GM18867 (cell line): ENCODE data around the gene CCAR1.
A peak's percentile ranks its signal among the peaks of the same experiment; 100 is the strongest.
"Not testable (repeated sequence)": the region's sequence is repeated elsewhere in the genome, so short reads cannot be mapped to it uniquely, and the experiment has no call there.

ENCODE experiments used
- ATAC-seq: cut with Tn5 transposase; IDR thresholded peaks from one replicate; pipeline ENCODE4 v1.9.1; 2021; ENCODE audit warnings: mild to moderate bottlenecking, moderate library complexity; ENCODE audit not compliant: unreplicated experiment

CCAR1 gene

GRCh38 chr10:68827592-68827959 lies 106.5 kb downstream of the CCAR1 start:
- peak; percentile 47 for ATAC-seq

- ATAC-seq, result peak; percentile 37
Observed at GRCh38 chr10:68828083-68828601, 107.1 kb downstream of the CCAR1 start.

GRCh38 chr10:68828833-68829232 lies 107.8 kb downstream of the CCAR1 start:
- ATAC-seq, result no peak

GRCh38 chr10:68829521-68829920 lies 108.5 kb downstream of the CCAR1 start:
- no peak for ATAC-seq

- no peak for ATAC-seq
Observed at GRCh38 chr10:68829952-68830351, 108.9 kb downstream of the CCAR1 start.

GRCh38 chr10:68831961-68832455 lies 111.0 kb downstream of the CCAR1 start:
- ATAC-seq, result no peak

- no peak for ATAC-seq
Observed at GRCh38 chr10:68832601-68833000, 111.6 kb downstream of the CCAR1 start.

DNA sequence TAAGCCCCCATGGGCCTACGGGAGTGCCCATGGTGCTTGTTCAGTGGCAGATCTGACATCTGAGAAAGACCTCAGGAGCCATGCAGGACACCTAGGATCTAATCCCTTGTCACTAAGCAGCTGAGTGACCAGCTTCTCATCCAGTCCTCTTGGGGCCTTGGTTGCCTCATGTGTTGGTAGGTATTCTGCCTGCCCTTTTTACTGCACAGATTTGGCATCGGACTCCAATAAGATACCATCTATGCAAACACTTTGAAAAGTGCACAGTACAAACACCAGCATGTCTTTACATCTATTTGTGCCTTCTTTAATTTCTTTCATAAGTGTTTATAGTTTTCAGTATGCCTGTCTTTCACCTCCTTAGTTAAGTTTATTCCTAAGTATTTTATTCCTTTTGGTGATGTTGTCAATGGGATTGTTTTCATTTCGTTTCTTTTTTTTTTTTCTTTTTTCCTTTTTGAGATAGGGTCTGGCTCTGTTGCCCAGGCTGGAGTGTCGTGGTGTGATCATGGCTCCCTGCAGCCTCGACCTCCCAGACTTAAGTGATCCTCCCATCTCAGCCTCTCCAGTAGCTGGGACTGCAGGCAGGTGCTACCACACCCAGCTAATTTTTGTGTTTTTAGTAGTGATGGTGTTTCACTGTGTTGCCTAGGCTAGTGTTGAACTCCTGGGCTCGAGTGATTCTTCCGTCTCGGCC lies 116.7 kb downstream of the CCAR1 start:
- no peak for ATAC-seq

GRCh38 chr10:68840650-68841049 lies 119.6 kb downstream of the CCAR1 start:
- not testable (repeated sequence) for ATAC-seq
